GM19372 (cell line): ENCODE measurements around the gene BCLAF1.

Source experiments
- ATAC-seq: cut with Tn5 transposase; IDR thresholded peaks from one replicate; pipeline ENCODE4 v1.9.1; 2021; ENCODE audit warnings: mild to moderate bottlenecking, low read depth, moderate library complexity; ENCODE audit not compliant: unreplicated experiment

BCLAF1 gene

GRCh38 chr6:136209496-136209895 lies 80.2 kb downstream of the BCLAF1 start:
- ATAC-seq: no peak

DNA sequence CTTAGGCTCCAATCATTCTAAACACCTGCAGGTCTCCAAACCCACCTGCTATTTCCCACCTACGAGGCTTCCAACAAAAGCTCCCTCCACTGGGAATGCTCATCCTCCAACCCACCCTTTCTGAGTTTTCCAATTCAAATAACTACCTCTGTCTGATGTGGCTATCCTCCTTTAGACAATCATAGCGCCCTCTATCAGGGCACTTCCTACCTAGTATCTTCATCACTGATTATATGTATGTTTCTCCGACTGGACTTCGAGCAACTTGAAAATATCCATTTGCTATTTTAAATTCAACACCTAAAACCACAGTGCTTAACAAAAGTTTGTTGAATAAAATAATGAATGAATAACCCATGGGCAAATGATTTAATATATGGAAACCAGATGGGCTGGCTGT lies 80.9 kb downstream of the BCLAF1 start:
- ATAC-seq: no peak
